Suppressor macrophage (primary cell): ENCODE results near the gene CHTF8.

Experiments
- DNase-seq, 4 experiments: peaks; one replicate each; pipeline ENCODE4 v3.0.0-alpha.2; 2020 to 2022

Gene CHTF8

DNA sequence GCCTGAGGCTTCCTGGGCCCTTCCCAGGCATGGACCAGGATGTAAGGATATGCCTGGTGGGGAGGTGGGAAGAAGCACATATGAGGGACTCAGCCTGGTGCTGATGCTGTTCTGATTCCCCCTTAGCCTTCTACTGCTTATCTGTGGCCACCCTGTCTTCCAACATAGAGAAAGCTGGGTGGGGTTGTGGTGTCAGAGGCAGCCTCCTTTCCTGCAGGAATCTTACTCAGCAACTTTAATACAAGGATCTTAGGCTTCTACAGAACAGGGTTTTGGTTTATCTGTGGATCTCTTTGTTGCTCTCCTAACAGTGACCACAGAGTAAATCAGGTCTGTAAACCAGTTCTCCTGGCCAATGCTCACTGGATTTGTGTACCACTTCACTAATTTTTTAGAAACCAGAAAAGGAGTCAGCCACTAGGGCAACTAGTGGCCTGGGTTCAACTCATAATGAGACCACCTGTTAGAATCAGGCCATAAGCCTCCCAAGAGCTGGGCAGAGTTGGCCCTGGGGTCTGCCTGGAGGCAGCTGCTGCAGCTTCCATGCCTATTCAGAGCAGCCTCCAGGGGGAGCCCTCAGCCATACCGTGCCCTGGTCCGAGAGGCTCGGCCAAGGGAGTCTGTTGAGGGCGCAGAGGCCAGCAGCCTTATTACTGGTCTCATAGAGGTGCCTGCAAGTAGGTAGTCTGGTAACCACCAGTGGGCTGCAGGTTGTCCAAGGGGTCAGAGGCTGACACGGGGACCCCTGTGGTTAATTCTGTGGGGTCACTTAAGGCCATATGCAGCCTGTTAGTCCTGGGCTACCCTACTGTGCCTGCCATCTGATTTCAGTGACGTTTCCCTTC lies 19.9 kb downstream of the CHTF8 start:
- DNase-seq = peak; percentile 64 to 81 (median 68)

DNA sequence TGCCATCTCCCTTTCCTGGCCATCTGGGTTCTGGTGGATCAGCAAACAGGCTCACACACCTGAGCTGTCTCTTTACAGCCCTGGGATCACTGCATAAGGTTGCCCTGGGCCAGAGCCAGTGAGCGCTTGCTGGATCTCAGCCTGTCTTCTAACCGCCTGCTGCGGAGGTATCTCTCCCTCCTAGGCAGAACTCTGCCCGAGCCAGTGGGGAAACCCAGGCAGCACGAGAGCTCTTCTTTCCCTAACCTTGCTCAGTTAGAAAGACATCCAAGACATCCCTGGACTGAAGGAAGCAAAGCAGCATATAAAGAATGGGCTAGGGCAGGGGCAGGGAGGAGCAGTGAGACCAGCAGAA lies 20.5 kb downstream of the CHTF8 start:
- DNase-seq = no peak

DNA sequence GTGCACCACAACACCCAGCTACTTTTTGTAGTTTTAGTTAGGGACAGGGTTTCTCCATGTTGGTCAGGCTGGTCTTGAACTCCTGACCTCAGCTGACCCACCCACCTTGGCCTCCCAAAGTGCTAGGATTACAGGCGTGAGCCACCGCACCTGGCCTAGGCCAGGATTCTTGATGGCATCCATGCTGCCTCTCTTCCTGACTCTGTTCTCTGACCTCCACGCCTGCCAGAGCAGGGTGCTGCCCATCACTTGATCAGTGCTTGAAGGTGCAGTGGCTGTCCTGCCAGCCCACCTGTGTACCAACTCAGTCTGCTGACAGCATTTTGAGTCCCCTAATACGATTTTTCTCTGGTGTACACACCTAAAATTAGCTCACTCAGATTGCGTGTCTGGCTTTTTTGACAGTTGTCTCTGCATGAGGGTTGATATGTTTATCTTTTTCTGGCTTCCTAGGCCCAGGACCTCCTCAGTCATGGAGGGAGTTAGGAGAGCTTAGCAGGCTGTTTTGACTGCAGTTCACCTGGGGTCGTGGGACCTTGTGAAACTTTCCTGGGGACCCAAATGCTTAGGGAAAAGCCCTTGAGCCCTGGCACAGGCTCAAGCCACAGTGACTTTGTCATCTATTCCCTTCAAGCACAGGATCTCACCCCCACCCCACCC lies 21.0 kb downstream of the CHTF8 start:
- DNase-seq = no peak

DNA sequence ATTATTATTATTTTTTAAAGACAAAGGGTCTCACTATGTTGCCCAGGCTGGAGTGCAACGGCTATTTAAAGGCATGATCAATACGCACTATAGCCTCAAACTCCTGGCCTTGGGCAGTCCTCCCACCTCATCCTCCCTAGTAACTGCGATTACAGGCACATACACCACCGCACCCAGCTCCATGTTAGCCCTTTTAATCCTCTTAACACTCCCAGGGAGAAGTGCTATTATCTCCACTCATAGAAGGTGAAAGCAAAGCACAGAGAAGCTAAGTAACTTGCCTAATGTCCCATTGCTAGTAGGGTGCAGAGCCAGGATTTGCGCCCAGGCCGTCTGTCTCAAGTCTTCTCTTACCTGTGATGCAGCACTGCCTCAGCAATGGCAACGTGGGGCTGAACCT lies 22.0 kb downstream of the CHTF8 start:
- no peak for DNase-seq

DNA sequence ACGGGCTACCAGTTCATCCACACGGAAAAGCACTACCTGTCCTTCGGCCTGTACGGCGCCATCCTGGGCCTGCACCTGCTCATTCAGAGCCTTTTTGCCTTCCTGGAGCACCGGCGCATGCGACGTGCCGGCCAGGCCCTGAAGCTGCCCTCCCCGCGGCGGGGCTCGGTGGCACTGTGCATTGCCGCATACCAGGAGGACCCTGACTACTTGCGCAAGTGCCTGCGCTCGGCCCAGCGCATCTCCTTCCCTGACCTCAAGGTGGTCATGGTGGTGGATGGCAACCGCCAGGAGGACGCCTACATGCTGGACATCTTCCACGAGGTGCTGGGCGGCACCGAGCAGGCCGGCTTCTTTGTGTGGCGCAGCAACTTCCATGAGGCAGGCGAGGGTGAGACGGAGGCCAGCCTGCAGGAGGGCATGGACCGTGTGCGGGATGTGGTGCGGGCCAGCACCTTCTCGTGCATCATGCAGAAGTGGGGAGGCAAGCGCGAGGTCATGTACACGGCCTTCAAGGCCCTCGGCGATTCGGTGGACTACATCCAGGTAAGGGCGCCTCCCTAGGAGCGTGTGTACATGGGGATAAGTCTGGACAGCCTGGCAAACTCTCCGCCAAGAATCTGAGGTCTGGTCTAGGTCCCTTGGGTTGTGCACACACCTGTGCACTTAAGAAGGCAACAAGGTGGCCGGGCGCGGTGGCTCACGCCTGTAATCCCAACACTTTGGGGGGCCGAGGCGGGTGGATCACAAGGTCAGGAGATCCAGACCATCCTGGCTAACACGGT lies 22.7 kb downstream of the CHTF8 start:
- DNase-seq = no peak

DNA sequence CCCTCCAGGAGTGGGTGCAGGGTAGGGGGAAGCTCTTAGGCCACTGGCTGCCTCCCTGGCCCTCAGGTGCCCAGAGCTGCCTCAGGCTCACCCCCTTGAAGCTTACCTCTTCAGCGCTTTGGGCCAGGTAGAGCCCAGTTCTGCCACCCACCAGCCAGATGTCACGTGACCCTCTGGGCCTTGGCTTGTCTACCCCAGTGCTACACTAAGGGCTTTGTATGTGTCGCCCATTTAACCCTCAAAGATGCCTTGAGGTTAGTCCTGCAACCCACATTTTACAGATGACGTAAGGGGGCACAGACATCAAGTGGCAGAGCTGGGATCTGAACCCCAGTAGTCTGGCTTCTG lies 23.5 kb downstream of the CHTF8 start:
- no peak for DNase-seq

DNA sequence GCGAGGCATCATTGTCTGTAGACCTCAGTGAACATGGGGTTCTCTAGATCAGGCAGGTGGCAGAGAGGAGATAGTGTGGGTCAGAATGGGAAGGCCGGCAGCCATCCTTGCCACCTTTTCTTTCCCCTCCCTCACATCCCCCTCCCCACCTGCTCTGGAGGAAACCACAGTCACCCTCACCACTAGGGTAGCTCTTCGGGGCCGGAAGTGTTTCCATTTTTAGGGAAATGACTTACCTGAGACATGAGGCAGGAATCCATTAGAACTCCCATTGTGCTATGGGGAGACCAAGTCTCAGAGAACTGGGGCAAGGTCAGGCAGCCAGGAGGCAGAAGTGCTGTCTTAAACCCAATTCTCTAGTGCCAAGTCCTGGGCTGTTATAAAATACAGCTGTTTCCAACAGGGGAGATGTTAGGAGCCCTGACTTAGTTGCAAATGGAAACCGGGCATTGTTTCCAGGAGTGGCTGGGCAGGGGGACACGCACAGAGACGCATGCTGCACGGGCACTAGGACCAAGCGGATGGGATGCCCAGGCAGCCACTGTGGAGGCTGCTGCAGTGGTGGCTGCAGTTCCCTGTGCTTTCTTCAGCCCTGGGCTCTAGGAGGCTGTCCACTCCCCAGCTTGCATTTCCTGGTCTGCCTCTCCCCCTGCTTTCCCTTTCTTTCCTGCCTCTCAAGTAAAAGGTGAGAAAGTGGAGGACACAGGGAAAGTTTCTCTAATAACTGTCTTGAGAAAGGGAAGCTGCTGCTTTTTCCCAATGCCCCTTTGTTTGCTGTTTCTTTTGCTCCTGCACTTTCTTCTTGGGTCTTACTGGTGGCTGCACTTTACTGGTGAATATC lies 24.1 kb downstream of the CHTF8 start:
- DNase-seq = no peak

DNA sequence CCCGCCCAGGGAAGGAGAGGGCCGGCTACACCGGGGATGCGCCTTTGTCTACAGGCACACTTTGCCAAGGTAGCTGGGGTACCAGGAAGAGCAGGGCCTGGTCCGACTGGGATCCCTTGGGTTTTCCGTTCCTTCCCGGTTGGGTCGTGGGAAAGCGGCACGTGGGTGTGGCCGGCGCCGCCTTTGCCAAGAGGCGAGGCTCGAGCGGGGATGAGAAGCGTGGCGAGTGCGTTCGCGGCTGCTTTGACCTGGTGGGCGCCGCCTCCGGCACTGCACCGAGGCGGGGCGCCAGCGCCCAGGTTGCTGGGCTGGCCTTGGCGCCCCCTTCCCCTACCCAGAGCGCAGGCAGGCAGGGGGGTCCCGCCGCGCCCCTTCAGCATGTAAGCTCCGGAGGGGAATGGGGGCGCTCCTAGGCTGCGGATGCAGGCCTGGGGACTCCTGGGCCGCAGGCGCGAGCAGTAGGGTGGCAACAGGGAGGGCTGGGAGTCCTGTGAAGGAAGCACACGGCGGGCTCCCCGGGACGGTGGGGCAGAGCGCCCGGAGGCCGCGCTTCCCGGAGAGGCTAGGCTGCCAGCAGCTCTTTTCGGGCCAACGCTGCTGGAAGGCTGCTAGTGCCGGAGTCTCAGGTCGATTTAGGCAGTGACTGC lies 24.9 kb downstream of the CHTF8 start:
- peak in 1 of 4 experiments; percentile 29 for DNase-seq

DNA sequence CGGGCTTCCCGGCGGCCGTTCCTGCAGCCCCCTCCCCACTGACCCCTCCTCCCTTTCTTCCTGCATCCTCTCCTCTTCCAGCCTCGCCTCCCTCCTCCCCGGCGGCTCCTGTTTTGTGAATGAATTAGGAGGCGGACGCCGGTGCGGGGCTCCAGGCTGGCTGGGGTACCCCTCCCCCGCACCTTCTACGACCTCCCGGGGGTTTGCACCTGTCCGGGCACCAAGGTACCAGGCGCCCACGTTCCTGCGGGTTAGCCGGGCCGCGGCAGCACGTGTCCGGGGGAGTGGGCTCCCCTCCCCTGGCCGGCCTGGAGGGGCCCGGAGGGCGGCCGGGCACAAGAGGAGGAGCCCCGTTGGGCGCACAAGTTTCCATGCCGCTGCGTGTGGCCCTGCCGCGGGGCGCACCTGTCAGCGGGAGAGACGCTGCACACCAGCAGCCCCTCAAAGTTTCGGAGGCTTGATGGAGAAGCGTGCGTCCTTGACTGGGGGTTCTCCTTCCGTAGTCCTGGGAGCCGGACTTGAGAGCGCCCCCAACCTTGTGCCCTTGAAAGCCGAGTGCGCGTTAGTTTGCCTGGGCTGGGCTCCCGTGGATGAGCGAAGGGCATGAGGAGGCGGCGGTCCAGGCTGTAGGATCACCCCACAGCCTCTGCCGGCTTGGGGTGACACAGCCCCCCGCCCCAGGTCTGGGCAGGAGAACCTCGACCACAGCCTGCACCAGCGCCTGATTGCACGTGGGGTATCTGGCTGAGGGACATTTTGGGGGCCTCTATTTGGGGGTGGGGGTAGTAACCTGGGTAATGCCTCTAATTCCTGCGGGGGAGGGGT lies 25.7 kb downstream of the CHTF8 start:
- DNase-seq = peak in 1 of 4 experiments; percentile 30

DNA sequence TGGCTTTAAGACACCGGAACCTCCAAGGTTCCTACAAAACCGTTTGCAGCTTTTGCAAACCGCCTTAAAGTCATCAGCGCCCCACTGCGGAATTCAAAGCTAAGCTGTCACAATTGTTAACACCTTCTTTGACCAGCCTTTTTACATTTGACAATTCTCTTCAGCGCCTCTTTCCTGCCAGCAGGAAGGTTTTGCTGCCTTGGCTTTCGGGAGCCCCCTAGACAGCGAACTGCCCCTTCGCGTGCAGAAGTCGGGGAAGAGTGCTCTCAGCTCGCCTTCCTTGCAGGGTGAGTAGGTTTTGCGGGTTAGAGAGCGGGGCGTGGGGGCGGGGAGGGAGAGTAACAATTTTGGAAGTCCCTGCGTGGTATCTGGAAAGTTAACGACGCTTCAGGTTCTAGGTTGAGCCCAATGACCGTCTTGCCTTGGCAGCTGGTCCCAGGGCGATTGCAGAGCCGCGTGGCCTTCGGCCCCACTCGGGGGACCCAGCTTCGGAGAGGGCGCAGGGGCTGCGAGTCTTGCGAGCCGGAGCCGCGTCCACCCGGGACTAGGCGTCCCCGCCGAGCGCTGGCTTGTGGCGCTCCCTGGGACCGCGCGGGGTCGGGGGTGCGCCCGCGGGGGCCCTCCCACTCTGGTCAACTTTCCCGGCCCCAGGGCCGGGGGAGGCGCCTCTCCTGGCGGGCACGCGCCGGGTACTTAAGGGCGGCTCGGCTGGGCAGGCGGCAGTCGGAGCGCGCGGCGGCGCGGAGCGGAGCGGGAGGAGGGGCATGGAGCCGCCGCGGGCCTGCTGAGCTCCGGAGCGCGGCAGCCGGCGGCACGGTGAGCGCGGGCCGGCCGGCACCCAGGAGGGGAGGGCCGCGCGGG lies 26.7 kb downstream of the CHTF8 start, which contains the start of gene HAS3:
HAS3 (plus strand) TSS at position 153 of the 861 bp plus-strand sequence. CDS start 3,743 bp downstream, outside the sequence.
- peak; percentile 35 to 74 (median 46) for DNase-seq

DNA sequence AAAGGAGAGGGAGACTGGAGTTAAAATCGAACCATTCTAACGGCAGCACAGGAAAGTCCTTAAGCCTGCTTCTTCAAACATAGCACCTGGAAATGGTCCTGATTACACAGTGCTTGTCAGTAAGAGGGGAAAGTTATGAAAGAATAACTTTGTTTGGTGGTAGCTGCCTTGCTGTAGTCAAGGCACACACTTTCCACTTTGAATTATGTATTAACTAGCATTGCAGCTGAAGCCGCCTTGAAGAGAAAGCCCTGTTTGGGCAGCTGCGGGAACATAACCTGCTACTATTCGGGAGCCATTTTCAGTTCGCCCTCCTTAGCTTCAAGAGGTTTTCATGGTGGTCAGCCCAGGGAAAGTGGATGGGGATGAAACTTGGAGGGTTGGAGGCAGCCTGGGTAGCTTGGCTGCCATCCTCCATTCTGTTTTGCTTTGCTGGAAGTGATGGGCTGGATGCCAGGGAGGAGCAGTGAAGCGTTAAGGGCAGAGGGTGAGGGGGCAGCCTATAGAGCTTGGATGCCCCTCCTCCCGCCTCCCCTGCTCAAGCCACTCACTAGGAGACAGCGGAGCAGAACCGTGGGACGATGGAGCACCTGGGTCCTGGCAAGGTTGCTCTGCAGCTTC lies 32.2 kb downstream of the CHTF8 start:
- no peak for DNase-seq

DNA sequence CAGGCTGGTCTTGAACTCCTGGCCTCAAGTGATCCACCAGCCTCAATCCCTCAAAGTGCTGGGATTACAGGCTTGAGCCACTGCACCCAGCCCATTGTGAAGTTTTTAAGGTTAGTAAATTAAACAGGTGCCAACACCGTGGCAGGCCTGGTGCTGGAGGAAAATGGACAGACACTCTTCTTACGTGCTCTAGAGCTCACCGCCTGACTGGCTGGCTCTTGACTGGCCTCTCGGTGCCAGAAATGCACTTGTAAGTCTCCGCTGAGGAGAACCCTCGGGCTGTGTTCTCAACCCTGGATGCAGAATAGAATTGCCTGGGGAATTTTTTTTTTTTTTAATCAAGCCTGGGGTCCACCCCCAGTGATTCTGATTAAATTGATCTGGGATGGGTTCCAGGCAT lies 37.2 kb downstream of the CHTF8 start:
- DNase-seq = no peak

DNA sequence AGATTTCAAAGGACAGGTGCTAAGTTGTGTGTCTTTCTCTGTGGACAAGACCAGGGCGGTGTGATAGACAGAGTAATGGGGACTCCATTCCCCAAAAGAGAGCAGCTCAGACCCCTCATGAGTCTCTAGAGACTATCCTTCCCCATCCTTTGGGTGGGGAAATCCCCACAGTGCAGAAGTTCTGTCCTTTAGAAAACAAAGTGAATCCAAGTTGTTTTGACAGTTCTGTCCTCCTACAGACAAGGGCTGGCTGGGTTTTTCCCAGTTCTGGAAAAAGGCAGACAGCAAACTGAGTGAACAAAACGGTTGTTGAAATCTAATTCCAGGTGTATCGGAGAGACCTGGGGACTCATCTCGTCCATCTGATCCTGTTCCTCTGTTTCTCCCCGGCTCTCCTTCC lies 37.9 kb downstream of the CHTF8 start:
- no peak for DNase-seq

DNA sequence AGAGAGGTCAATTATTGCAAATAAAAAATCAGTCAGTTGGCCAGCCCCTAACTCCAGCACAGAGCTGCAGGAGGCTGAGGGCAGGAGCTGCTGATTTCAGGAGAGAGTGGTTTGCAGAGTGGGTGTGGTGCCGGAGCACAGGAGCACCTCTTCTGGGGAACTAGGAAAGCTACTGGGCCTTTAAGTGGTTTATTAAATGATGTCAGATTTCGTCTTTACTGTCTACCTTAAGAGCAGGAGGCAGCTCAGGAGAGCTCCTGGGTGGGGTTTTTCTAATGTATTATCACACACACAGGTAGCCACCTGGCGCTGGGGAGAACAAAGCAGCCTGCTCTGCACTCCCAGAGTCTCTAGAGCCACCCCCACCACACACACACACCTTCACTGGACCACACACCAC lies 38.4 kb downstream of the CHTF8 start:
- DNase-seq = no peak

DNA sequence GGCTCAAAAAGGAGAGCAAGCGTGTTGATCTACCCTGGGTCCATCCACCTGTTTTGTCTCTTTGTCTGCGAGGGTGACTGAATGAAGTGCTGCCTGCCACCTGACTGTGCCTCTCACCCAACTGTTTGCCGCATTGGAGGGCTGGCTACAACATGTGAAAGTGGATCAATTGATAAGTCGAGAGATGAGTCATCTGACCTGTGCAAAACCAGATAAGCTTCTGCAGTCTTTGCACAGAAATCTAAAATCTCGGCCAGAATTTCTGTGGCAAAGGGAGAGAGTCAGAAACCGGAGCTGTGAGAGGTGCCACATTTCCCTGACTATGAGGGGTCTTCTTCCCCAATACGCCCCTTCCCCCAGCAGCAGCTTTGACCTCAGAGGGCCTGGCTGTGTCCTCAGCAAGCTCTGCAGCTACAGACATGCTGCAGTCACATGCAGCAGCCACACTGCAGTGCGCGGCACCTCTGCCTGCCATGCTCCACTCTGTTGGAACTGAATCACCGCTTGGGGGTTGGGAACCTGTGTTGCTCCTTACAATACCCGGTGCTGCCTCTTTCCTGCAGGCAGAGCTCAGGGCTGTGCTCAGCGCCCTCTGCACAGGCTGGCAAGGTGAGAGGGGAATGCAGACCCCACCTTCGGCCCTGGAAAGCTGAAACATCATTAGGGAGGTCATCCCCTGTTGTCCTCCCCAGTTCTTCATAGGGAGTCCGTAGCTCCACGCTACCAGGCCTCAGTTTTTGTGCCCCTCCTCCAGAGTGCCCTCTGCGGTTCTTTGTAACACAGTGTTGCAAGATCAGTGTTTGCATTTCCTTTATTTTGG lies 43.1 kb downstream of the CHTF8 start:
- peak in 2 of 4 experiments; percentile 15 to 36 for DNase-seq

DNA sequence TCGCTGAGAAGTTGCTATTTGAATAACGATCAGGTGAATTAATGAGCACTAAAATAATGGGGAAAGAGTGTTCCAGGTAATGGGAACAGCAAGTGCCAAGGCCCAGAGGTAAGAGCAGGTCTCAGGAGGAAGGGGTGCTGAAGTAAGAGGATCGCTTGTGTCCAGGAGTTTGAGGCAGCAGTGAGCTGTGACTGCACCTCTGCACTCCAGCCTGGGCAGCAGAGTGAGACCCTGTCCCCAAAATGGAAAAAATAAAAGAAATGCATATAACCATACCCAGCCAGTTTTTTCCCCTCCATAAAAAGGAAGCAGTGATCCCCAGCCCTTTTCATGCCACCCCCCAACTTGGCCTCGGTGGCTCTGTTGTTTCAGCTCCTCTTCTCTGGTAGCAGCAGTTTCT lies 43.7 kb downstream of the CHTF8 start:
- DNase-seq = no peak

DNA sequence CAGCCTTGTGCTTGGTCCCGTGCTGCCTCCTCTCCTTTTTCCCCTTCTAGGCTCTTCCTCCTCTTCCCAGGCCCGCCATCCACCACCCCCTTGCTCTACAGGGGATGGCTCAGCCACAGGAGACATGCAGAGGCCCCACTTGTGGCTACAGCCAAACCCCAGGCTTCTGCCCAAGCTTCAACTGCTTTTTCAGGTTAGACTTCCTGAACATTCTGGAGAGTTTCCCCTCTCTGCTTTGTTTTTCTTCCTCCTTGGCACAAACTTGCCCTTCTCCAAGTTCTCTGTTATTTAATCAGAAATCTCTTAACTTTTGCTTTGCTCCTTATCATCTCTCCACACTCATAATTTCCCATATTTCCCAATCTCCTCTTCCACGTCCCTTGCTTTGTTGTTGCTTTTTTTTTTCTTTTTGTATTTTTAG lies 45.2 kb downstream of the CHTF8 start:
- DNase-seq = no peak

DNA sequence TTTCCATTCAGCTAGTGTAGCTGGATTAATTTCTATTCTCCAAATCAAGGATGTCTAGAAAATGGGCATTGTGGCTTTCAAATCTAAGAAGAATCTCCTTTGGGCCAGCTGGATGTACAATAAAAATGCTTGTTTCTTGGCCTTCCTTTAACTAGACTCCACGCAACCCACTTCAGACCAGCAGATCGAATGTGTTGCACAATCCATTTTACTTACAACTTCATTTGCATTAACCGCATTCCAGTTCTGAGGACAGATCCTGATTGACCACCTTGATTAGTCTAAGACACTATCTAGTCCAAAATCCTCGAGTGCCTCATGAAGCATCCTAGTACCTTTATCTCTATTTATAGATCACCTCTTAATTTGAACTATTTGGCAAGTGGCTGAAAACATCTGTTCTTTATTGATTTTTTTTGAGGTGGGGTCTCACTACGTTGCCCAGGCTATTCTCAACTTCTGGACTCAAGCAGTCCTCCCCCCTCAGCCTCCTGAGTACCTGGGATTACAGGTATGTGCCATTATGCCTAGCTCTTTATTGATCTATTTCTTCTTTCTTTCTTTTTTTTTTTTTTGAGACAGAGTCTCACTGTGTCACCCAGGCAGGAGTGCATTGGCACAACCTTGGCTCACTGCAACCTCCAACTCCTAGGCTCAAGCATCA lies 47.2 kb downstream of the CHTF8 start:
- DNase-seq = no peak
